Skeletal muscle satellite cell (primary cell): ENCODE data around the gene STK40. TPM values are rescaled to one million over a fixed set of nuclear protein-coding genes. Genes with fewer than 3 reads are reported as not detected.

ENCODE experiments used
- H3K27me3 ChIP-seq: 2 replicates; pipeline ENCODE4 v1.7.0; 2013; ENCODE audit warnings: low read length; ENCODE audit not compliant: control insufficient read depth, insufficient read depth
- H3K36me3 ChIP-seq: 2 replicates; pipeline ENCODE4 v1.7.0; 2013; ENCODE audit warnings: mild to moderate bottlenecking, control low read depth, low read length; ENCODE audit not compliant: insufficient read depth
- H3K4me1 ChIP-seq: 2 replicates; pipeline ENCODE4 v1.7.0; 2013; ENCODE audit warnings: low read length; ENCODE audit not compliant: control insufficient read depth, insufficient read depth
- H3K4me2 ChIP-seq: 2 replicates; pipeline ENCODE4 v1.7.0; 2013; ENCODE audit warnings: mild to moderate bottlenecking, low read length
- H3K4me3 ChIP-seq: 2 replicates; pipeline ENCODE4 v1.7.0; 2013; ENCODE audit warnings: low read length
- H3K9ac ChIP-seq: 2 replicates; pipeline ENCODE4 v1.7.0; 2013; ENCODE audit warnings: mild to moderate bottlenecking, low read depth, low read length, moderate library complexity
- H3K9me3 ChIP-seq: replicated peaks from 2 replicates; pipeline ENCODE4 v1.7.0; 2013; ENCODE audit warnings: mild to moderate bottlenecking, control low read depth, low read length
- total RNA-seq: library from RNA; depleted of rRNA; stranded (reverse); fragments of >200 nt; gene quantifications from 2 replicates; pipeline ENCODE4 v1.2.3, GENCODE V29; 2012; rRNA removed

Gene STK40, protein sequence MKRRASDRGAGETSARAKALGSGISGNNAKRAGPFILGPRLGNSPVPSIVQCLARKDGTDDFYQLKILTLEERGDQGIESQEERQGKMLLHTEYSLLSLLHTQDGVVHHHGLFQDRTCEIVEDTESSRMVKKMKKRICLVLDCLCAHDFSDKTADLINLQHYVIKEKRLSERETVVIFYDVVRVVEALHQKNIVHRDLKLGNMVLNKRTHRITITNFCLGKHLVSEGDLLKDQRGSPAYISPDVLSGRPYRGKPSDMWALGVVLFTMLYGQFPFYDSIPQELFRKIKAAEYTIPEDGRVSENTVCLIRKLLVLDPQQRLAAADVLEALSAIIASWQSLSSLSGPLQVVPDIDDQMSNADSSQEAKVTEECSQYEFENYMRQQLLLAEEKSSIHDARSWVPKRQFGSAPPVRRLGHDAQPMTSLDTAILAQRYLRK
- 15.0 and 15.5 TPM in 2 replicates for total RNA-seq

DNA sequence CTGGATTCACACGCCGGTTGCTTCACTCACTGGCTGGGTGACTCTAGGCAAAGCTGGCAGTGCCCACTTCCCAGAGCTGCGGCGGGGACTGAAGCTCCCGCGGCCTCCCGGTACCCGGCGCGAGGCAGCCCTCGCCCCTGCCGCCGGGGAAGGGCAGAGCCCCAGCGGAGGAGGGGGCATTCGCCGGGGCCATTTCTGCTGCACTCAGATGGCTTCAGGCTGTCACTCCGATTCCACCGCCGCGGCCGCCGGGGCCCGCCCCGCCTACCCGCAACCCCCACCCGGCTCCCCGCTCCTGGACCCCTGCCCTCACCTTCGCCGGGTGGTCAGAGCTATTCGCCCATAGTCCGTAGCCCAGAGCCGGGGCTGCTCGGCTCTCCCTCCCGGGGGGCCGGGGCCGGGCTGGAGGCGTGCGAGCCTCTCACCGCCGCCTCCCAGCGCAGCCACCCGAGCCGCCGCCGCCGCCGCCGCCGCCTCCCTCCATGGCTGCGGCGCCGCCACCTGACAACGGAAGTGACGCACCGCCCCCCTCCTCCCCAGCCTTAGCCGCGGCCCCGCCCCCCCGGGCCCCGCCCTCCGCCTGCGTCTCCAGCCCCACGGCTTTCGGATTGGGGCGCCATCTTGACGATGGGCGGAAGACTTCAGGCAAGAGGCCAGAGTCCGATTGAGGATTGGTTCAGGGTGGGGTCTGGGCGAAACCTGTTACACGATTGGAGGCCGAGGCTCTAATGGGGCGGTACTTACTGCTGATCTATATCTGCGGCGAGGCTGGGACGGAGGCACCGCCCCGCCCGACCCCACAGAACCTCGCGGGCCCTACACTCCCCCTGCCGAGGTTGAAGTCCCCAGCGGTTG lies at the start of gene STK40:
STK40 (minus strand) TSS at position 515 of the 855 bp plus-strand sequence. CDS start 24,592 bp downstream, outside the sequence.
- H3K9ac ChIP-seq, result peak within 1 kb of the TSS; percentile 96
- peaks cover 6% of the 10 kb centered on the region for H3K36me3 ChIP-seq
- H3K4me1 ChIP-seq, result peaks cover 33% of the 10 kb centered on the region
- no peaks in the 10 kb centered on the region for H3K27me3 ChIP-seq
- peak within 1 kb of the TSS; percentile 96 for H3K4me2 ChIP-seq
- H3K9me3 ChIP-seq, result no peaks in the 10 kb centered on the region
- H3K4me3 ChIP-seq, result peak within 1 kb of the TSS; percentile 96

DNA sequence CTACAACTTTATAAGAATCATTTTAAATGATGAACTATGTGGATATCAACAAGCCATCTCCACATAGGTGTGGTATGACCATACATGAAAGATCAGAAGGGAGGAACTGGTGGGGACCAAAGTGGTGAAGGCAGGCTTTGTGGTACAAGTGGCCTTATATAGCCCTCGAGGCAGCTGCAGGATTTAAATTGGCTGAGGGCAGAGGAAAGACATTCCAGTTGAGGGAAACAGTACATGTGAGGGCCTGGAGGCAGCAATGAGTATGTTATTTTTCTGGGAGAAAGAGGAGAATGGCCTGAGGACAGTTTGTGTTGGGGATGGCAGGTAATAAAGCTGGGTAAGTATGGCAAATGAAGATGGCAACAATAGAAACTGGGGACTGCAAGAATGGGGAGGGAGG lies 47.4 kb upstream of the STK40 start:
- Histone ChIP-seq H3K4me3 (no peak overlapping the region), H3K4me2 (no peak overlapping the region), H3K36me3 (no peaks in the 10 kb centered on the region), H3K4me1 (peaks cover 3% of the 10 kb centered on the region), H3K27me3 (no peaks in the 10 kb centered on the region), H3K9me3 (no peaks in the 10 kb centered on the region), H3K9ac (no peak overlapping the region)

DNA sequence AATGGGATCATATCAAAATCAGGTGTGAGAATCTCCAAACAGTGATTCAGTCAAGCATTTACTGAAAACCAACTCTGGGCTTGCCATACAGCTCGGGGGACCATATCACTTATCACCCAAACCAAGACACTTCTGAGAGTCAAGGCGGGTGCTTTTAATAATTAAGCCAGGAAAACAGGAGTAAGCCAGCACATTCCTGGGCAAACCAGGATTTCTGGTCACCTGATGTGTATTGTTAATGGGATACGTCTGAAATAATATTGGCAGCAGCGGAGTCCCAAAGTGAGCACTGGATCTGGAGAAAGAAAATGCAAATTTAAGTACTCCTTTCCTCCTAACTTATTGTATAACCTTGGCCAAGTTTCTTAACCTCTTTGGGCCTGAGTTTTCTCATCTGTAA lies 46.9 kb upstream of the STK40 start:
- Histone ChIP-seq H3K9me3 (no peaks in the 10 kb centered on the region), H3K4me1 (peaks cover 3% of the 10 kb centered on the region), H3K36me3 (no peaks in the 10 kb centered on the region), H3K4me2 (no peak overlapping the region), H3K9ac (no peak overlapping the region), H3K27me3 (no peaks in the 10 kb centered on the region), H3K4me3 (no peak overlapping the region)

DNA sequence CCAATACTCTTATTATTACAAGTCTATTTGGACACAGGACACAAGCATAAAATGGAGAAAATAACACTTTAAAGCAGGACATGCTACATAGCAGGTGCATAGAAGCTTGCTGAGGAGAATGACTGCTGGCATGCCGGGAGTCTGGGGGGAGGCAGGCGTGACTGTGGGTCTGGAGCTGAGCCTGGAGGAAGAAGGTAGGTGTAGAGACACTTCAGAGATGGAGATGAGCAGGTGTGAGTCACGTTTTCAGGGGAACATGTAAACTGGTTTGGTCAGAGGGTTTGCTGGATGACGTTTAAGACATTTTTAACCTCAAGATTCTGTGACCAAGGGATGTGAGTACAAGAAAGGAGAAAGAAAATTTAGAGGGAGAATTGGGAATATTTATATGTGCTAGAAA lies 40.1 kb upstream of the STK40 start:
- H3K9me3 ChIP-seq, result no peaks in the 10 kb centered on the region
- no peaks in the 10 kb centered on the region for H3K4me1 ChIP-seq
- H3K36me3 ChIP-seq, result no peaks in the 10 kb centered on the region
- H3K27me3 ChIP-seq, result no peaks in the 10 kb centered on the region
- H3K4me2 ChIP-seq, result no peak overlapping the region
- no peak overlapping the region for H3K9ac ChIP-seq
- H3K4me3 ChIP-seq, result no peak overlapping the region

DNA sequence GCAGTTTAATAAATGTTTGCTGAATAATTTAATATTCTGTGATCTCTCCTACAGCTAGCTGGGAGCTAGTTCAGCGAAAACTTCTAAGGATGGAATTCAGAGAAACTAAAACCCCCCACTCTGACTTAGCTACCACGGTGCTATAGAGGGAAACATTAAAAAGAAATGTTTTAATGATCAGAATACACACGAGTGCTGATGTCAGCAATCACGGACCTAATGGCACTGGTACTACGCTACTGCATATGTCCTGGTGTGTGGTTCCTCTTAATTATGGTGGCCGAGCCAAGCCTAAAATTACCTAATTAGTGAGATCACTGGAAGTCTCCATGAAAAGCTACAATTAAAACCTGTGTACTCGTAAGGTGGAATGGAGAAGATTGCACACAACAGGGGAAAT lies 35.9 kb upstream of the STK40 start:
- H3K4me3 ChIP-seq, result no peak overlapping the region
- H3K4me1 ChIP-seq, result peaks cover 4% of the 10 kb centered on the region
- no peak overlapping the region for H3K9ac ChIP-seq
- no peaks in the 10 kb centered on the region for H3K36me3 ChIP-seq
- no peaks in the 10 kb centered on the region for H3K9me3 ChIP-seq
- H3K4me2 ChIP-seq, result no peak overlapping the region
- no peaks in the 10 kb centered on the region for H3K27me3 ChIP-seq

DNA sequence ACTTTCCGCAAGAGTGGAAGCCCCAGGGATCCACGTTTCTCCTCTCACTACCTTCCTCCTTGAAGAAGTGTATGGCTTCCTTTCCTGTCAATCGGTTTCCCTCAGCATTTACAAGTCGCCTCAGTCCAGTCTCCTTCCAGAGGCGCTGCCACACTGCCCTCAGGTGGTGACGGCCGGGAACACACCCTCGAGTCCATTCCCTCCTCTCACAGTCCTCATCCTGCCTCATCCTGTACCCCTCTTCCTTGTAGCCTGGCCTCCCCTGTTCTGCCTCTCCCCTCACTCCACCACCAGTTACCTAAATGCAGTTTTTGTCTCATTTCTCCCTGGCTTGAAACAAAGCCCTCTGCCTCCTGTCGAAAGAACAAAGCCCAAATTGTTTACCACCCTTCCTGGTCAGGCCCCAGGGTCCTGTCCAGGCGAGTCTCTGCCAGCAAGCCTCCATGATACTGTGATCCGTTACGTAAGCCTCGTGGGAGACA lies 35.2 kb upstream of the STK40 start:
- no peak overlapping the region for H3K9ac ChIP-seq
- H3K36me3 ChIP-seq, result no peaks in the 10 kb centered on the region
- peaks cover 4% of the 10 kb centered on the region for H3K4me1 ChIP-seq
- H3K4me3 ChIP-seq, result no peak overlapping the region
- H3K27me3 ChIP-seq, result no peaks in the 10 kb centered on the region
- no peak overlapping the region for H3K4me2 ChIP-seq
- no peaks in the 10 kb centered on the region for H3K9me3 ChIP-seq

DNA sequence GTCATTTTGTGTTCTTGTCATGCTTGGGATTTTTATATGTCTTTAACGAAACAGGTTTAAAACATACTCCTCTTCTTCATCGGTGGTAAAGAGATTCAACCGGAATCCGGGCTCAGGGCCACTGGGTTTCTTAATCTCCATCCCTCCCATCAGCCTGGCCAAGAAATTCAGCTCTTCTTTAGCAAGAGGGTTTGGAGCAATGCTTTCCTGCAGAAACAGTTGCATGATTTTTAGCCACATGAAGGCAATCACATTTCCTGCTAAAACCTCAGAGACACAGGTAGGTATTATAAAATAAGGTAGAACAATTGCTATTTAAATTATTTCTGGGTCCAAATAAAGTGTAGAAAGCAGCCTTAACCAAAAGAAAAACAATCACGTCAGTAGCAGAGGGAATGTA lies 34.7 kb upstream of the STK40 start:
- Histone ChIP-seq H3K36me3 (no peaks in the 10 kb centered on the region), H3K27me3 (no peaks in the 10 kb centered on the region), H3K9me3 (no peaks in the 10 kb centered on the region), H3K9ac (no peak overlapping the region), H3K4me3 (no peak overlapping the region), H3K4me1 (peaks cover 4% of the 10 kb centered on the region), H3K4me2 (no peak overlapping the region)

DNA sequence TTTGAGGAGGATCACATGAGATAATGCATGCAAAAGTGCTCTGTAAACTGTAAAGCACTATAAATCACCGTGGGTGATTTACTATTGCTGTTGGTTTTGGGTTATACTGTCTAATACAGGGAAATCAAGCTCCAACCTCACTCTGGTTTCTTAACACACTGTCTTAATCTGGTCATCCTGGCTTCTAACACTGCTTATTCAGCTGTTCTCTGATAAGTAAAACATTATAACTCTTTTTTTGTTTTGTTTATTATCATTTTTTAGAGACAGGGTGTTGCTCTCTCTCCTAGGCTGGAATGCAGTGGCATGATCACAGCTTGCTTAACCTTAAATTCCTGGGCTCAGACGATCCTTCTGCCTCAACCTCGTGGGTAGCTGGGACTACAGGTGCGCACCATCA lies 33.8 kb upstream of the STK40 start:
- Histone ChIP-seq H3K27me3 (no peaks in the 10 kb centered on the region), H3K9ac (no peak overlapping the region), H3K4me3 (no peak overlapping the region), H3K36me3 (no peaks in the 10 kb centered on the region), H3K4me1 (peaks cover 4% of the 10 kb centered on the region), H3K4me2 (no peak overlapping the region), H3K9me3 (no peaks in the 10 kb centered on the region)

DNA sequence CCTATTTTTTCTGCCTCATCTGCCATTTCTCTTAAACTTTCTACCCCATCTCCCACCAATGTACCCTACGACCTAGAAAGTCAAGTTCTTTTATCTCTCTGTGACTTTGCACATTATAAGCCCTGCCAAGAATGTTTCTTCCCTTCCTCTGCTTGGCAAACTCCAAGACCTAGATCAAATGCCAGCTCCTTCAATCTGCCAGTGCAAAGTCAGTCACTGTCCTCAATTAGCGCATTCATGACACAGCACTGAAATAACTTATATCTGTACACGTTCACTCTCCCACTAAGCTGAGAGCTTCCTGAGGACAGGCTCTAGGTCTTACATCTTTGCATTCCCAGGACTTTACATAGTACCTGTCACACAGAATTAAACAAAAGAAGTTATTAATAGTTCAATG lies 33.4 kb upstream of the STK40 start:
- H3K9me3 ChIP-seq, result no peaks in the 10 kb centered on the region
- no peaks in the 10 kb centered on the region for H3K27me3 ChIP-seq
- H3K4me1 ChIP-seq, result peaks cover 4% of the 10 kb centered on the region
- no peaks in the 10 kb centered on the region for H3K36me3 ChIP-seq
- no peak overlapping the region for H3K4me2 ChIP-seq
- no peak overlapping the region for H3K9ac ChIP-seq
- H3K4me3 ChIP-seq, result no peak overlapping the region

DNA sequence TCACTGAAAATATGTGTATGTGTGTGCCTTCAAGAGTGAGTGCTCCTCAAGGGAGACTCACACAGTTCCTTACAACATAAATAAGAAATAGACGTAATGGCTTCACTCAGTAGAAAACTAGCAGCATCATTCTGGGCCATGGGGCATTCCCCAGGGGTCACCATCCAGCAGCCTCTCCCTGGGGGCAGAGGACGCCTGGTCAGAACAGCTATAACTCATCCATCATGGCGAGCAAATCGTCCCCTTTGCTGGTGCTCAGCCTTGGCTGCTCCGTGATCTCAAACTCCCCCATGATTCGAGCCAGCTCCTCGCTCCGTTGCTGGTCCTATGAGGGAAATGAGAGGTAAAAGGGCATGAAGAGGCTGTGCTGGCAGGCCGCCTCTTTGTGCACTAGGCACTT lies 32.2 kb upstream of the STK40 start:
- no peaks in the 10 kb centered on the region for H3K36me3 ChIP-seq
- no peak overlapping the region for H3K4me2 ChIP-seq
- no peaks in the 10 kb centered on the region for H3K9me3 ChIP-seq
- H3K4me3 ChIP-seq, result no peak overlapping the region
- H3K9ac ChIP-seq, result no peak overlapping the region
- peaks cover 4% of the 10 kb centered on the region for H3K4me1 ChIP-seq
- H3K27me3 ChIP-seq, result no peaks in the 10 kb centered on the region

DNA sequence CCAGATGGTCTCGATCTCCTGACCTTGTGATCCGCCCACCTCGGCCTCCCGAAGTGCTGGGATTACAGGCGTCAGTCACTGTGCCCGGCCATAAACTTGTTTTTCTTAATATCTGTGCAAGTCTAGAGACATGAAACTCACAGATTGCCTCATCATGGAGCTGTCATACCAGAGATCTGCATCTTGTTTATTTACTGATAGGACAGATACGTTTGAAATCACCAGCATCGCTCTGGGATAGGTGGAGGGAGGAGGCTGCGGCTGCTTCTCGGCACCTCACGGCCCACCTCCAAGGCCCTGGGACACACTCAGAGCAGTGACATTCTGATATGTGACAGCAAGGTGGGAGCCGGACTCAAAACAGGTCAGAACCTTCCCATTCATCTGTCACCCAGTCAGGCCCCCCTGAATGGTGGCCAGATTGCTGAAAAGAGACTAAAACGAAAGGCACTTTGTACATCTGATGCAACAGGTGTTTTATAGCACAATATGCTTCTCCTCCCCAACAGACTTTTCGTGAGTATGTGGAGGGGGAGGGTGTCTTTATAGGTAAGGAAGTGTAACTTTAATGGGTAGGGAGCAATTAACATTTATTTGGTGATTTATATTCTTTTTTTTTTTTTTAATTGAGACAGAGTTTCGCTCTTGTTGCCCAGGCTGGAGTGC lies 30.1 kb upstream of the STK40 start:
- H3K4me2 ChIP-seq, result no peak overlapping the region
- no peak overlapping the region for H3K4me3 ChIP-seq
- no peaks in the 10 kb centered on the region for H3K36me3 ChIP-seq
- no peak overlapping the region for H3K9ac ChIP-seq
- H3K9me3 ChIP-seq, result no peaks in the 10 kb centered on the region
- H3K4me1 ChIP-seq, result peaks cover 4% of the 10 kb centered on the region
- H3K27me3 ChIP-seq, result no peaks in the 10 kb centered on the region
